Fibroblast of pulmonary artery (primary cell): ENCODE data around the gene TENM4.

ENCODE experiments used
- DNase-seq: peaks from one replicate; pipeline ENCODE4 v3.0.0-alpha.2; 2010; ENCODE audit warnings: low read depth
- H3K4me3 ChIP-seq: replicated peaks from 2 replicates; pipeline ENCODE4 v1.5.1; 2011; ENCODE audit warnings: low read depth, mild to moderate bottlenecking, control low read depth, low read length, moderate library complexity
- TF ChIP-seq, protein P1 (sequence below): IDR thresholded peaks from 2 replicates; pipeline ENCODE4 v1.5.1; 2011; ENCODE audit warnings: mild to moderate bottlenecking, control low read depth, low read length, inconsistent platforms; ENCODE audit errors: missing control alignments

The TENM4 gene

DNA sequence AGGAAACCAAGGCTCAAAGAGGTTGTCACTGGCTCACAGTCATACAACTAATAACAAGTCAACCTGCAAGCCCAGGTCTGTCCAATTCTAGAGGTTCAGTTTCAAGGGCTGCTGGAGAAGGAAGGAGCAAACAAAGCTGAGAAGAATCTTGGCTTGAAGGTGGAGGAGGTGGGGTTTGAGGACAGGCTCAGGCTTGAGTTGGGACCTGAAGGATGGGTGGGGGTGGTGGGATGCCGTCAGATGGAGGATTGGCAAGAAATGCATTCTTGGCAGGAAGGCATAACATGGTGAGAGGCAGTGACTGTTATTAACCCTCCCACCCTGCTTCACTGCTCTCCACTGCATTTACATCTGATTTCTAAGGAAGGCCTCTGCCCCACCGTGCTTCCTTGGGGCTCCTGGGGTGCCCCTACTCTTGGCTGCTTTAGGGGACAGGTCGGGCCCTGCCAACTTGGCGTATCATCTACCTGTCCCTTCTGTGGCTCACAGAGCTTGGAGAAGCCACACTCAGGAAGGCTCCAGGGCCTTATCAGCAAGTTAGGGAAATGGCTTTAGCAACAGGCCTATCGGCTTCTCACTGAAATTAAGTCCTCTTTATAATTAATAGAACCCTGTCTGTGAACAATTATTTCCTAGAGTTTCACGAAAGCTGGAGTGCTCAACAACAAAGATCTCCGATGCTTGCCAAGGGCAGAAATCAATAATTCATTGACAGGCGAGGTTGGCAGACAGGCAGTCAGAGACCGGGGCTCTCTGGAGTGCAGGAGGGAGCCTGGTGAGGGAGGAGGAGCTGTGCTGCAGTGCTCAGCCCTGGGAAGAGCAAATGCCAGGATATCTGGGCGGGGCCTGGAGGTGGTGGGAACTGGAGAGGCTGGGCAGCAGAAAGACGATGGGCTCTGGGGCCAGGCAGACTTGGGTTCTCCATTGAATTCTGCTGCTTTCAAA lies 781.2 kb downstream of the TENM4 start:
- TF ChIP-seq, protein P1, sequence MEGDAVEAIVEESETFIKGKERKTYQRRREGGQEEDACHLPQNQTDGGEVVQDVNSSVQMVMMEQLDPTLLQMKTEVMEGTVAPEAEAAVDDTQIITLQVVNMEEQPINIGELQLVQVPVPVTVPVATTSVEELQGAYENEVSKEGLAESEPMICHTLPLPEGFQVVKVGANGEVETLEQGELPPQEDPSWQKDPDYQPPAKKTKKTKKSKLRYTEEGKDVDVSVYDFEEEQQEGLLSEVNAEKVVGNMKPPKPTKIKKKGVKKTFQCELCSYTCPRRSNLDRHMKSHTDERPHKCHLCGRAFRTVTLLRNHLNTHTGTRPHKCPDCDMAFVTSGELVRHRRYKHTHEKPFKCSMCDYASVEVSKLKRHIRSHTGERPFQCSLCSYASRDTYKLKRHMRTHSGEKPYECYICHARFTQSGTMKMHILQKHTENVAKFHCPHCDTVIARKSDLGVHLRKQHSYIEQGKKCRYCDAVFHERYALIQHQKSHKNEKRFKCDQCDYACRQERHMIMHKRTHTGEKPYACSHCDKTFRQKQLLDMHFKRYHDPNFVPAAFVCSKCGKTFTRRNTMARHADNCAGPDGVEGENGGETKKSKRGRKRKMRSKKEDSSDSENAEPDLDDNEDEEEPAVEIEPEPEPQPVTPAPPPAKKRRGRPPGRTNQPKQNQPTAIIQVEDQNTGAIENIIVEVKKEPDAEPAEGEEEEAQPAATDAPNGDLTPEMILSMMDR: no peak
- H3K4me3 ChIP-seq: no peak overlapping the region
- DNase-seq: no peak

DNA sequence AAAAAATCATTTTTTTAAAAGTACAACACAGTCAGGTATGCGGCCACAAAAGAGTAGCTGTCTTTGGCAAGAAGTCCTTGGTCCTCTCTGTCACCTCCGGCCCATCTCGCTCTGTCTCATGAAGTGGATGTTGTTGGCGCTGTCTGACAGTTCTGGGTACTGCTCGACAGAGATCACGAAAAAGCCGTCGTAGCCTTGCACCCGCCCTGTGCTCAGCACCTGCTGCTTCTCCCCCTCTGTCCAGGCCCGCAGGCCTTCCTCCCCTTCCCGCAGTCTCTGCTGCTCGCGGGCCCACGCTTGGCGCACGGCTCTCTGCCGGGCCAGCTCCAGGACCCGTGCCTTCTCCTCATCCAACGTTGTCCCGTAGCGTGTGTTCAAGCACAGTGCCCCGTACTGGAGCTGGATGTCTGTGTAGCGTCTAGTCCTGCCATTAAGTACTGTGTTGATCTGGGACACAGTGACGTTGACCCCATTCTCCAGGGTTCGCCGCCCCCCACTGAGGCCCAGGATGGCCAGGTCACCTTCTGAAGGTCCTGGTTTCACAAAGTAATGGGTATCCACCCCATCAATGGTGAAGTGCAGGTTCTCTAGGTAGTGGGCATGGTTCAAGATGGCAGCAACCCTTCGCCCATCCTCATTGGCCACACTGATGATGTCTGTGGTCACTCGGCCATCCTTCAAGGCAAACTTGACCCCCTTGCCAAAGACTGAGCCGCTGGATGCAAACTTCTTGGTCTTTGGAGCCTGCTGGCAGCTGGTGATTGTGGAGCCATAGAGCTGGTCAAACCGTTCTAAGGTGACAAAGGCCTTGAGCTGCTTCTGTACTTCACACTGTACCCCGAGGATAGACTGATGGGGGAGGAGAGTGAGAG lies 782.6 kb downstream of the TENM4 start:
- H3K4me3 ChIP-seq: no peak overlapping the region
- no peak for DNase-seq
- TF ChIP-seq, protein P1: no peak

DNA sequence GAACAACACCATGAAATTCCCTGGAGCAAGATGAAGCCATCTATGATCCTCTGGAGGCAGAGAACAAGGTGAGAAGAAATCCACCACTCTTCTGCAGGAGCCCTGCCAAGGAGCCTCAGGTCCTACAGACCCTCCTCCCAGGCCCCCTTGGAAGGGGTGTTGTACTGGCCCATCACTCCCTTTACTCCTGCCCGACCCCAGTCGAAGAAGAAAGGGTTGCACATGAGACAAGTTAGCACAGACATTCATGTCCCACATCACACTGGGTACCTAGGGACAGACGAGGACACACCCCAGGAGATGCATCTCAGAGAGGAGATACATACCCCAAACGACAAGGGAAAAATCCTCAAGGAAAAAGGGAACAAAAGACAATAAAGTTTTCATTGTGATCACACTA lies 783.4 kb downstream of the TENM4 start:
- TF ChIP-seq, protein P1: no peak
- no peak for DNase-seq
- H3K4me3 ChIP-seq: no peak overlapping the region

DNA sequence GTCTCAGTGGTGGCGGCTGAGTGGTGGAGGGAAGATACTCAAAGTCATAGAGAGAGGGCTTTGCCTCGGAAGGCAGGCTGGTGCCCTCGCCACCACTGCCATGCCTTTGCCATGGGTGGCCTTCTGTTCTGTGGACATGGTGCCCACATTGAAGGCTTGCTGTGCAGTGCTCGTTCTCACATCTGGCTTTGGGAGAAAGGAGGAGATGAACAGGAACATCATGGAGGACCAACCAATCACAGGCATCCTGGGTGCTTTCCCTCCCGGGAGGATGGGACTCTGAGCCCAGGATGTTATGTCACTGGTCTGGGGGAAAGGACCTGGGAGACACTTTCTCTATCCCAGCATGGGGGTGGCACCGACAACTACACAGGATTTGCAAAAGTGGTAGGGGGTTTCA lies 783.8 kb downstream of the TENM4 start:
- no peak for DNase-seq
- H3K4me3 ChIP-seq: no peak overlapping the region
- TF ChIP-seq, protein P1: no peak

DNA sequence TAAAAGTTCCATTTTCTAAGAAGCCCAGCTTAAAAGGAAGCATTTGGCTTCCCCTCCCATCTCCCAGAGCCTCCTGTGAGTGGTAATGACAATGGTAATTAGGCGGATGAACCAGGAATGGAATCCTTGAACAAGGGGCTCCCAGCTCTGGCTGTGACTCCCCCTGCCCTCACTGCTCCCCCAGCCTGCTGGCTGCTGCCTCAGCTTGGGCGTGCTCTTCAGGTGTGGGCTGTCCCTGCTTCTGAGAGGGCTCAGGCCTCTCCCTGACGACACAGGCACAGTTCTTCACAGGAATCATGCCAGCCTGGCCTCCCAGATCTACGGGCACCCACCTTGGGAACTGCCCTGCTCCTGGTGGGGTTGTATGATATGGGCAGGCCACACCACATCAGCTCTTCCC lies 784.5 kb downstream of the TENM4 start:
- no peak overlapping the region for H3K4me3 ChIP-seq
- TF ChIP-seq, protein P1: no peak
- no peak for DNase-seq

DNA sequence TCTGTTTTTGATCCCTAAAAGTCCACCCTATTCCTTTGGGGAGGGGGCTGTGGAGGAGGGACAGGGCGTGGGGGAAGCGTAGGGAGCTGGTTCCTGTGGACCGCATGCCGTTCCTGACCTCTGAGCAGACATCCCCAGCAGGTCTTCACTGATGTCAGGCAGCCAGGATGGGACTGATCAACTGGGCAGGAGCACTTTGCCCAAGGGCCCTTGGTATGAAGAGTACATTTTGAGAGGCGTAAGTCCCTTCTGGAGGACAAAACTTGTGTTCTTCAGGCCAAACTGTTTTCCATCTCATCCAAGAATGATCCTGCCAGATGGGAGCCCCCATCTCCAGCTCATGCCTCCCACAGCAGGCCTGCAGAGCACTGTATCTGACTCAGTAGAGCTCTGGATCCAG lies 785.3 kb downstream of the TENM4 start:
- no peak for DNase-seq
- TF ChIP-seq, protein P1: no peak
- no peak overlapping the region for H3K4me3 ChIP-seq
